Measurements from ENCODE around the gene P2RY12. TPM values are rescaled to one million over a fixed set of nuclear protein-coding genes. Genes with fewer than 3 reads are reported as not detected.
"Not testable (repeated sequence)": the region's sequence is repeated elsewhere in the genome, so short reads cannot be mapped to it uniquely, and the experiment has no call there.

The P2RY12 gene
- total RNA-seq, 1 experiment from 2014 or later, result not detected

DNA sequence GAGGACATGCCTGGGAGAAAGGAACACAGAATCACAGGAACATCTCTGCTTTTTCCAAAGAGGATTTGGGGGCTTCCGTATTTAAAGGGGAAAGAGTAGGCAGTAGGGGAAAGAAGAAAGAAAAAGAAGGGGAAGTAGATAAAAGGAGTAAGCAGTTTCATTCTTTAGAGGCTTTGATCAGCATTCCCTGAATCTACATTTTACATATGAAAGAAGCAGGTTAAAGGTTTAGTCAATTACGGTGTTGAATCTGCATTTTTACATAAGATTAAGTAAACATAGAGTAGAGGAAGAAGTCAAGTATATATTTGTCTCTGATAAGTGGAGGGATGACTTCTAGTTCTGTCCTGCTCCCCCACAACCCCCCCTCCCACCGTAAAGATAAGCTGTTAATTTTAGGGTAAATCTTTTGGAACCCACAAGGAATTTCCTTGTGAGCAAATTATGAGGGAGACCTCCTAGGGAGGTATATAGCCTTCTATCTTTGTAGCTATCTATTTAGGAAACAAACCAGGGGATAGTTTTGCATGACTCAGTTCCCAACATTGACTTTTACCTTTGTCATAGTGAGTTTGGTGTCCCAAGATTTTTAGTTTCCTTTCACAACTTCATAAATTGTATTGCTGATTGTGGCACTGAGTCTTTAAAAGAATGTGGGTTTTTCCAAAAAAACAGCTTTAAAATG lies 8.7 kb upstream of the P2RY12 start:
- no peak for DNase-seq (ENCODE audit: low spot score)

DNA sequence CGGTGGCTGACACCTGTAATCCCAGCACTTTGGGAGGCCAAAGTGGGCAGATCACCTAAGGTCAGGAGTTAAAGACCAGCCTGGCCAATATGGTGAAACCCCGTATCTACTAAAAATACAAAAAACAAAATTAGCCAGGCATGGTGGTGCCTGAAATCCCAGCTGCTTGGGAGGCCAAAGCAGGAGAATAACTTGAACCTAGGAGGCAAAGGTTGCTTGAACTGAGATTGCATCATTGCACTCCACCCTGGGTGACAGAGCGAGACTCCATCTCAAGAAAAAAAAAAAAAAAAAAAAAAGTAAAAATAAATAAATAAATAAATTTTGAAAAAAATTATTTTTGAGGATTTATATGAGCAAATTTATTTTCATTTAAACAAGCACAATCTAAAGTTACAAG lies 7.6 kb upstream of the P2RY12 start:
- not testable (repeated sequence) for DNase-seq (ENCODE audit: low spot score)

DNA sequence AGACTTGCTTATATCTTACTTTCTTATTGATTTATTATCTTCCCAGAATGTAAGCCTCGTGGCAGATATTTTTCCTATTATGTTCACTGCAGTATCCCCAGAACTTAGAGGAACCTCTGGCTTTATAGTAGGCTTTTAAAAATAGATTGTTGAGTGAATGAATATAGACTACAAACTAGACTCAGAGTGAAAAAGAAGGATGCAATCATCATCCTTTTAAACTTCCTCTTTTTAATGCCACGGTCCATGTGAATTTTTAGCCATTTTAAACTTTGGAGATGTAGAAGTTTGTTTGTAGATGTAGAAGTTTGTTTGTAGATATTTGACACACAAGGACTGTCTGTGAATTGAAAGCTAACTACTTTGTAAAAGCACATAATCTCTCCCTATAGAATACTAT lies 7.2 kb upstream of the P2RY12 start:
- DNase-seq (ENCODE audit: low spot score), result no peak

- no peak for DNase-seq (ENCODE audit: low spot score)
These were observed 3.3 kb upstream of the P2RY12 start for GRCh38 chr3:151387842-151388241.

DNA sequence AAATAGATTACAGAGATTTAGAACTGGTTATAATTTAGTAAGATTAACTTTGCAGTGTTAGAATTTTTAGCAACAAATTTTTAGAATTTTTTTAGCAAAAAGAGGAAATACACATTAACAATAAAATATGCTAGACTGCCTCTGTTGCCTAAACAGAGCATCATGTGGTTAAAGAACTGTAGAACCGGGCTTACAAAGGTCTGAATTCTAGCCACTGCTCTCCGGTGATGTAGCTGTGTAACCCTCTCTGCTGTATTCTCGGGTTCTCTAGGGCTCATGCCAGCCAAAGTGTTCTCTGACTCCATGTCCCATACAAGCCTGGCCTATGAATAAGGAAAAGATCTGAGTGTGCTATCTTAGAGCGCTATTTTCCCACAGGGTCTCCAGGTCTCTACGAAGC lies 2.9 kb upstream of the P2RY12 start:
- DNase-seq (ENCODE audit: low spot score), result no peak

DNA sequence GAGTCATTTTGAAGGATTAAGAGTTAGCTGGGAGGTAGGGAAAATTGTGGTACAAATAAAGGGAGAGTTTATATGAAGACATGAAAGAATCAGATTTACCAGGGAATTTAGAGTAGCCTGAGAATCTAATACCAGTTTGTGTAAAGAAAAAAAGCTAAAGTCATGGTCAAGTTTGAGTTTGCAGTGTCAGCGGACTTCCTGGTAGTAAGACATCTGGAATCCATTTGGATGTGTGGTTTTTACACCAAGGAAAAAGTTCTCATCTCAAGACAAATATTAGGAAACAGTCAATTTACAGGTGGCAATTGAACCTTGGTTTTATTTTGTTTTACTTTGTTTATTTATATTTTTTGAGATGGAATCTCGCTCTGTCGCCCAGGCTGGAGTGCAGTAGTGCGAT lies 1.5 kb upstream of the P2RY12 start:
- DNase-seq (ENCODE audit: low spot score), result peak; percentile 63

GRCh38 chr3:151383956-151384355 lies 597 bp downstream of the P2RY12 start:
- no peak for DNase-seq (ENCODE audit: low spot score)

DNA sequence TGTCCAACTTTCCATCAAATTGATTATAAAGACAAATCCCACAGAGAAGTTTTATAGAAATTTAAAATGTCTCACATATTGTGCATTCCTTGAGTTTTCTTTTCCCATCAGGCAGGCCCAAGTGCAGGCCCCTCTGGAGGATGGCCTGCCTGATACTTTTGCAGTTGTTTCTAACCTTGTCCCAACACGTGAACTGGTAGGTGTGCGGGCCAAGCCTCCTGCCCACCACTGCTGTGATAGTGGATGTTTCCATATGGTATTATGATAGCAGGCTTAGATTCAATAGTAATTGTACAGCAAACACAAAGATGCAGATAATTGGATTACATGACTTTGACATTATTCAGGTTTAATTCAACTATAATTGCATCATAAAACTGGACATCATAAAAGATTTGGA lies 1.4 kb downstream of the P2RY12 start:
- DNase-seq (ENCODE audit: low spot score), result no peak

- no peak for DNase-seq (ENCODE audit: low spot score)
These were observed 1.9 kb downstream of the P2RY12 start for GRCh38 chr3:151382671-151383070.

GRCh38 chr3:151379083-151379734 lies 5.3 kb downstream of the P2RY12 start:
- DNase-seq (ENCODE audit: low spot score), result peak; percentile 28

DNA sequence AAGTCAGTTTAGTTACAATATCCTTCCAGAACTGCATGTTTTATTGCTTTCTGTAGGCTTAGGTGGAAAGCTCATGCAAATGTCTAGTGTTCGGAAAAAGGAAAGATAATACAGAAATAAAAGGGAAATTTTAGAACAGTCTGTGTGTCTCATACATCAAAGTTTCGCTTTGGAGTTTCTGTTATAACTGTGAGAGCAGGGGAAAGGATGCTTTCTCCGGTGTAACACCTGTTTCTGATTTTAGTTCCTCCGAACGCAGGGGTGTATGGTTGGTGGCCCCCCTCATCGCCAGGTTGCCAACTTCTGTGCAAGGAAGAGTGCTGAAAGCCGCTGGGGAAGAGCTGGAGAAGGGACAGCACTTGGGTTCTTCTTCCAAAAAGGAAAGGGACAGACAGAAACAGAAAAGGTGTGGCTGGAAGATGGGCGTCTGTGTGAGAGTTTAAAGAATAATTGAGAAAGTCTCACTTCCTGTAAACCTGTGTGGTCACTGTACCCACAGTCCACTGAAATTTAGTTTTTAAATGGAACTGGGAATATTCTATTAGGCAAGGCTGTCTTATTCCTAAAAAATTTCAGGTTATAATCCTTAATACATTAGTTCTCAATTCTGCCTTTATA lies 6.7 kb downstream of the P2RY12 start:
- DNase-seq (ENCODE audit: low spot score), result no peak

- DNase-seq (ENCODE audit: low spot score), result no peak
These were observed 12.3 kb downstream of the P2RY12 start for GRCh38 chr3:151372063-151372820.

- no peak for DNase-seq (ENCODE audit: low spot score)
These were observed 13.0 kb downstream of the P2RY12 start for GRCh38 chr3:151371526-151371925.

DNA sequence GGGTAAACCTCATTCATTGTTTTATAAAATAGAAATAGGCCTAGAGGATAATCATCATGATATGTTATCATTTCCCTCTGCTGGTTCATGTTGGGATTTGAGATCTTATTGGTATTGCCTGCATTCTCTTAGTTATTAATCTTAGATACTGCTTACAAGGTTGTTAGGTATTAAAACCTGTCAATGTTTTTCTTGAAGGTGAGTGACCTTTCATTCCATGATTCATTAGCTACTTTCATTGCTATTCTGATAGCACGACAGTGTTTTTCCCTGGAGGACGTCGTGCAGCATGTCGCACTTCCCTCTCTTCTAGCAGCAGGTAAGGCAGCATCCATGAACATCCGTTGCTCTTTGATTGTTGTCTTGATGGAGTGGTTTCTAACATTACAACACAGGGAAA lies 17.1 kb downstream of the P2RY12 start:
- no peak for DNase-seq (ENCODE audit: low spot score)

DNA sequence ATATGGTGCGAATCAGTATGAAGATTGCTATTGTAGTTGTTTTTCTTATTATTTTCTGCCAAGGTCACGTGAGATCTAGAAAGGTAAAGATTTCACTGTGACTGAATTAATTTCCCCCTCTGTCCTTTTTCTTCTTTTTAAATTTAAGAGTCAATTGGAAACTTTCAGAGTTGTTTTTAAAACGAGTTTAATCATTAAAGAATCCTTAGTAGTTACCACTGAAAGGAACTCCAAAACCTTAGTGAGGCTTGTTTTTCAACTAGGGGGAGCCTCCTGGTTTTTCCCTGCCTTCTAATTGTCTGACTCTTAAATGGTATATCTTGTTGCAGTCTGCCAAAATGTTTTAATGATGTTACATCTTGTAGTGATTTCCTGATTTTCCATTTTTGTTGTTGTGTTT lies 17.6 kb downstream of the P2RY12 start:
- no peak for DNase-seq (ENCODE audit: low spot score)

DNA sequence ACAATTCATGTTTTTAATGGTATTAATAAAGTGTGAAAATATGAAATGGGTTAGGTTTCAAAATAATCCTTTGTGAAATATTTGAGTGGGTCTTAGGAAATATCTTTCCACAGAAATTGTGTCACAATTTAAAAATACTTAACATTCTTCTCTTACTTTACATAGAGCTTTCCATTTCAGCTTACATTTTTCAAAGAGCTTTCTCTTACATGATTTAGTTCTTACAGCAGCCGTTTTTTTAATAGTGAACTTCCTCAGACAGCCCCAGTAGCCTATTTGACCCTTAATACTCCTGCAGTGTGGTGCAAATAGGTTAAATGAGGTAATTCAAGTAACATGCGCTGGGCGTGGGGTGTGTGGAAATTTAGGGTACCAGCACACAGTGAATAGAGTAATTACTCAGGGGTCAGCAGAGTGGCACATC lies 21.8 kb downstream of the P2RY12 start:
- no peak for DNase-seq (ENCODE audit: low spot score)

GRCh38 chr3:151357463-151357850 lies 27.1 kb downstream of the P2RY12 start:
- no peak for DNase-seq (ENCODE audit: low spot score)

- DNase-seq (ENCODE audit: low spot score), result no peak
These were observed 27.6 kb downstream of the P2RY12 start for GRCh38 chr3:151356794-151357462.

DNA sequence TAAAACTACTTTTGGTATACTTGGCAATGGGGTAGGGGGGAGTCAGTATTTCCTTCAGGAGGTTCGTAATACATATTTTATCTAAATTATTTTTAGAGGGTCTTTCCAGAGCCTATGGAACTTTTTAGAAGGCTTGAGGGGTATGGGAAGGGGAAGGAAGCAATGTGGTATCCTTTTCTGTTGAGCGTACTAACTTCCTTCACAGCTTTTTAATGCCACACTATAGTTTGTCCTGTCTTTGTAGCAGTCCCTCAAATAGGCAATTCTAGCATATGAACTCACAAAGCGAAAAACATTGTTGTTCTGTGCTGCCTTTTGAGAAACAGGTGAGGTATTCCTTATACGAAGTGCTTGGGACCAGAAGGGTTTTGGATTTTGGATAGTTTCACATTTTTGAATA lies 32.9 kb downstream of the P2RY12 start:
- DNase-seq (ENCODE audit: low spot score), result no peak

GRCh38 chr3:151351219-151351618 lies 33.3 kb downstream of the P2RY12 start:
- DNase-seq (ENCODE audit: low spot score), result no peak

- DNase-seq (ENCODE audit: low spot score), result no peak
These were observed 33.9 kb downstream of the P2RY12 start for GRCh38 chr3:151350656-151351055.

DNA sequence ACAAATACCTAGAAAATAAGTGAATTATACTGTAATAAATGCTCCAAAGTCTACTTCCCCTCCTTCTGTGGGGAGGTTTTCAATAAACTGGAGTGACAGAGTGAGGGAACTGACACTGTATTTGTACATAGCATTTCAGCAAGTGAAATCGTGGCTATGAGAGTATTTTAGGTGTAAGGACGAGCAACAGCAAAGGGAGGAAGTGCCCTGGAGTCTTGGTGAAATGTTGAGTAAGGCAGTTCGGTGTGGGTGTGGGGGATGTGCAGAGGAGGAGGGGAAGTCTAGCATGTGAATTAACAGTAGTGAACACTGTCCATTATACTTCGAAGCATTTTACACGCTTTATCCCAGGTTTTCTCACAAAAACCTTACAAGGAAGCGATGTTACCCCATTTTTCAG lies 37.1 kb downstream of the P2RY12 start:
- no peak for DNase-seq (ENCODE audit: low spot score)

Data from H4 (cell line).